Suprapubic skin (tissue), 3 donors: ENCODE data around the gene SMCO2.

Experiments used
- CTCF ChIP-seq, 2 donors: fragments of 200-600 bp in 1 of 2; fragments of 450-650 bp in 1 of 2; sonication (generic) in 1 of 2; IDR thresholded peaks; one replicate each; pipeline ENCODE4 v1.5.1; 2016 to 2019; ENCODE audit warnings: antibody characterized with exemption in 2 of 2, mild to moderate bottlenecking in 1 of 2, moderate library complexity in 1 of 2
- EP300 ChIP-seq: sonication (generic); formaldehyde crosslinking; IDR thresholded peaks from one replicate; pipeline ENCODE4 v1.6.1; 2017; ENCODE audit warnings: antibody characterized with exemption
- POLR2A ChIP-seq, 2 donors: fragments of 450-650 bp; IDR thresholded peaks; one replicate each; pipeline ENCODE4 v1.6.1; 2017; ENCODE audit warnings: antibody characterized with exemption in 2 of 2, mild to moderate bottlenecking in 2 of 2, moderate library complexity in 2 of 2

- TF ChIP-seq CTCF (IDR thresholded peaks at IDR 0.05) (no peak), POLR2A (IDR thresholded peaks at IDR 0.05) (no peak), EP300 (no peak)
Measured at GRCh38 chr12:27535318-27535717, 88.8 kb downstream of the SMCO2 start.
